ENCODE data around the gene RSBN1L.

Gene RSBN1L

GRCh38 chr7:77791336-77791735, 95.1 kb downstream of the RSBN1L start:
- Mint-ChIP-seq H3K9me3 (no peaks in the 10 kb centered on the region), H3K27ac (ENCODE audit: low read depth) (no peak overlapping the region), H3K36me3 (ENCODE audit: insufficient read depth) (peaks cover 9% of the 10 kb centered on the region), H3K4me1 (peaks cover 22% of the 10 kb centered on the region), H3K4me3 (no peak overlapping the region), H3K27me3 (no peaks in the 10 kb centered on the region)
- DNase-seq (ENCODE audit: low spot score in 2 of 2) = no peak
- ATAC-seq (replicated peaks; ENCODE audit: extremely low read depth, poor library complexity, severe bottlenecking) = no peak

DNA sequence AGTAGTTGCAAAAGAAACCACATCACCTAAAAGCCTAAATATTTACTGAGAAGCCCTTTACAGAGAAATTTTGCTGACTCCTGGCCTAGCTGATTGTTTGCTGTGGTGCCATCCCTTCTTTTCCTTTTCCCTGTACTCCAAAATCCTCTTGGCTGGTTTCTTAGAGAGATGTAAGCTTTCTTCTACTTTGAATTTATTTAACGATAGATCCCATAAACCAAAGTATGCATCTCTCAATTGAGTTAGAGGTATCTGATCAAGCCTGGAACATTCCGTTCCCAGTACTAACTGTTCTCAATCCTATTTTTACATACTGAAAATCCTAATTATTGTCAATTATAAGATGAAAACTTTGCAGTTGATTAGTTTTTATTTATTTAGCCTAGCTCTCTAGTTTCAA, 95.7 kb downstream of the RSBN1L start:
- Mint-ChIP-seq H3K9me3 (no peaks in the 10 kb centered on the region), H3K27me3 (no peaks in the 10 kb centered on the region), H3K4me3 (no peak overlapping the region), H3K36me3 (ENCODE audit: insufficient read depth) (peaks cover 8% of the 10 kb centered on the region), H3K27ac (ENCODE audit: low read depth) (no peak overlapping the region), H3K4me1 (peaks cover 27% of the 10 kb centered on the region)
- no peak for ATAC-seq (replicated peaks; ENCODE audit: extremely low read depth, poor library complexity, severe bottlenecking)
- DNase-seq (ENCODE audit: low spot score in 2 of 2) = no peak

GRCh38 chr7:77794000-77794399, 97.7 kb downstream of the RSBN1L start:
- Mint-ChIP-seq H3K27ac (ENCODE audit: low read depth) (no peak overlapping the region), H3K27me3 (no peaks in the 10 kb centered on the region), H3K9me3 (no peaks in the 10 kb centered on the region), H3K36me3 (ENCODE audit: insufficient read depth) (peaks cover 16% of the 10 kb centered on the region), H3K4me1 (peaks cover 31% of the 10 kb centered on the region), H3K4me3 (no peak overlapping the region)
- DNase-seq (ENCODE audit: low spot score in 2 of 2) (no peak), ATAC-seq (replicated peaks; ENCODE audit: extremely low read depth, poor library complexity, severe bottlenecking) (no peak)

- no peak for DNase-seq (ENCODE audit: low spot score in 2 of 2)
These were observed 99.8 kb downstream of the RSBN1L start for GRCh38 chr7:77796109-77796508.

GRCh38 chr7:77796960-77797359, 100.7 kb downstream of the RSBN1L start:
- no peaks in the 10 kb centered on the region for H3K9me3 Mint-ChIP-seq
- H3K4me1 Mint-ChIP-seq = peaks cover 46% of the 10 kb centered on the region
- peak overlapping the region; percentile 40 for H3K27ac Mint-ChIP-seq (ENCODE audit: low read depth)
- DNase-seq (ENCODE audit: low spot score in 2 of 2) = no peak
- peaks cover 16% of the 10 kb centered on the region for H3K36me3 Mint-ChIP-seq (ENCODE audit: insufficient read depth)
- no peak for ATAC-seq (replicated peaks; ENCODE audit: extremely low read depth, poor library complexity, severe bottlenecking)
- H3K27me3 Mint-ChIP-seq = no peaks in the 10 kb centered on the region
- H3K4me3 Mint-ChIP-seq = peak overlapping the region; percentile 88

More at GRCh38 chr7:77796109-77796508, 99.8 kb downstream of the RSBN1L start:
- no peak for ATAC-seq (replicated peaks; ENCODE audit: extremely low read depth, poor library complexity, severe bottlenecking)
- peak overlapping the region; percentile 40 for H3K27ac Mint-ChIP-seq (ENCODE audit: low read depth)
- H3K27me3 Mint-ChIP-seq = no peaks in the 10 kb centered on the region
- H3K4me3 Mint-ChIP-seq = peak overlapping the region; percentile 88
- peaks cover 16% of the 10 kb centered on the region for H3K36me3 Mint-ChIP-seq (ENCODE audit: insufficient read depth)
- peaks cover 42% of the 10 kb centered on the region for H3K4me1 Mint-ChIP-seq
- no peaks in the 10 kb centered on the region for H3K9me3 Mint-ChIP-seq

DNA sequence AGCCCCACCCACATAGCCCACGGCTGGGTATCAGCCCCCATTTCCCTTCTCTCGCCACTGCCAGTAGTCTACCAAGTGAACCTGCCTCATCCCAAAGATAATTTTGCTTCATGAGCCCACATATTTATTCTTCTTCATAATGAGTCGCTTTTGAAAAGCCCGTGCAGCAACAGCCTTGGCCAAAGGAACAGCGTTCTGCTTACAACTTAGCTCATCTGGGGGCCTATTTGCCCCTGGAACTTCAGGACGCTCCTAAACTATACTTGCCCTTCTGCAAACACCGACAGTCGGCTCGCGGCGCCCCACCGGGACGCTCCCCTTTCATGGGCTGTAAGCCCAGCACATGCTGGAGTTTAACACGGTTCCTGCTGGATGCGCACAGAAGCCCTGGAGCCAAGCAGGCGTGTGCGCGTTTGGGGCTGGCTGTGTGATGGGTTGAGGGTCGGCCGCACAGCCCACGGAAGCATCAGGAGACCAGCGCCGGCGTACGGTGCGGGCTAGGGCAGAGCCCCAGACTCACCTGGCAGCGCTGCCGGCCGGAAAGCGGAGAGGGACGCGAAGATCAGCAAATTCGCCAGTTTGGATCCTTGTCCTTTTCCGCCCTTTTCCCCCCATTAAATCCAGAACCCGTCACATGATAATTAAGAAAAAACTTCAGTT, 101.6 kb downstream of the RSBN1L start:
- Mint-ChIP-seq H3K9me3 (no peaks in the 10 kb centered on the region), H3K4me3 (peak overlapping the region; percentile 88), H3K27me3 (no peaks in the 10 kb centered on the region), H3K36me3 (ENCODE audit: insufficient read depth) (peaks cover 15% of the 10 kb centered on the region), H3K27ac (ENCODE audit: low read depth) (peak overlapping the region; percentile 88), H3K4me1 (peaks cover 55% of the 10 kb centered on the region)
- ATAC-seq (replicated peaks; ENCODE audit: extremely low read depth, poor library complexity, severe bottlenecking) = peak; percentile 28
- no peak for DNase-seq (ENCODE audit: low spot score in 2 of 2)

DNA sequence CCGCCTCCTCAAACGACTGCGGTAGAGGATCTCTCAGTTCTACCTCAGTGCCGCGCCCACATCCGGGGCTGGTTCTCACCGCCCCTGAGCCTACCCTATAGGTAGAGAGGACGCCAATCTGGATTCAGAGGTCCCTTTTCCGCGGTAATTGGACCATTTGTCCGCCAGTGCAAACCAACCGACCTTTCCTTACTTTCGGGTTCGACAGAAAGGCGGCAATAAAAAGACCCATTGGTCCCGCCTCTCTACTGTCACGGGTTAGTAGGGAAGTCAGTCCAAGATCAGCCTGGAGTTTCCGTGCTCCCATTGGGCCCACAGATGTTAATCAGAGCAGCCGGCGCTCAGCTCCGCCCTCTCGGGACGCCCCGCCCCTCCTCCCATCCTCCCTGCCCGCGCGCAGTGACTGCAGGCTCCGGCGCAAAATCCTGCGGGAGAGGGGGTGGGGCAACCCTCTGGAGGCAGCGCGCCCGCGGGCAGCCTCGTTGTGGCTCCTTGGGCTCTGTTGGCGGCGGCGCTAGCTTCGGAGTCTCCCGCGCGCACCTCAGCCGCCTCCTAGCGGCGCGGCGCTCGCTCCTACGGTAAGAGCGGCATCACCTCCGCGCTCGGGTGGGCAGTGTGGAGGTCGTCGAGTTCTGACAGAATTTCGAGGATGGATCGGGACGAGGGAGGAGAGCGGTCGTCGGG, 102.3 kb downstream of the RSBN1L start, which contains the start of the genes PHTF2 and TMEM60:
PHTF2 (plus strand) TSS at position 380 of the 684 bp plus-strand sequence.
TMEM60 (minus strand) TSS at position 41 of the 684 bp plus-strand sequence. CDS start 4,061 bp downstream, outside the sequence.
- DNase-seq (ENCODE audit: low spot score in 2 of 2) = peak; percentile 80 to 90
- Mint-ChIP-seq H3K9me3 (no peaks in the 10 kb centered on the region), H3K4me3 (peak within 1 kb of the TSS; percentile 88), H3K4me1 (peaks cover 62% of the 10 kb centered on the region), H3K36me3 (ENCODE audit: insufficient read depth) (peaks cover 14% of the 10 kb centered on the region), H3K27ac (ENCODE audit: low read depth) (peak within 1 kb of the TSS; percentile 88), H3K27me3 (no peaks in the 10 kb centered on the region)
- peak; percentile 96 for ATAC-seq (replicated peaks; ENCODE audit: extremely low read depth, poor library complexity, severe bottlenecking)

- Mint-ChIP-seq H3K4me3 (peak overlapping the region; percentile 88), H3K9me3 (no peaks in the 10 kb centered on the region), H3K36me3 (ENCODE audit: insufficient read depth) (peaks cover 8% of the 10 kb centered on the region), H3K27ac (ENCODE audit: low read depth) (peak overlapping the region; percentile 88), H3K4me1 (peaks cover 62% of the 10 kb centered on the region), H3K27me3 (no peaks in the 10 kb centered on the region)
- ATAC-seq (replicated peaks; ENCODE audit: extremely low read depth, poor library complexity, severe bottlenecking) = no peak
- DNase-seq (ENCODE audit: low spot score in 2 of 2) = no peak
These were observed 103.1 kb downstream of the RSBN1L start for GRCh38 chr7:77799078-77799964.

GRCh38 chr7:77800158-77800557, 103.9 kb downstream of the RSBN1L start:
- ATAC-seq (replicated peaks; ENCODE audit: extremely low read depth, poor library complexity, severe bottlenecking) (no peak), DNase-seq (ENCODE audit: low spot score in 2 of 2) (no peak)
- Mint-ChIP-seq H3K4me3 (peak overlapping the region; percentile 88), H3K36me3 (ENCODE audit: insufficient read depth) (peaks cover 8% of the 10 kb centered on the region), H3K4me1 (peaks cover 65% of the 10 kb centered on the region), H3K27ac (ENCODE audit: low read depth) (peak overlapping the region; percentile 88), H3K9me3 (no peaks in the 10 kb centered on the region), H3K27me3 (no peaks in the 10 kb centered on the region)

DNA sequence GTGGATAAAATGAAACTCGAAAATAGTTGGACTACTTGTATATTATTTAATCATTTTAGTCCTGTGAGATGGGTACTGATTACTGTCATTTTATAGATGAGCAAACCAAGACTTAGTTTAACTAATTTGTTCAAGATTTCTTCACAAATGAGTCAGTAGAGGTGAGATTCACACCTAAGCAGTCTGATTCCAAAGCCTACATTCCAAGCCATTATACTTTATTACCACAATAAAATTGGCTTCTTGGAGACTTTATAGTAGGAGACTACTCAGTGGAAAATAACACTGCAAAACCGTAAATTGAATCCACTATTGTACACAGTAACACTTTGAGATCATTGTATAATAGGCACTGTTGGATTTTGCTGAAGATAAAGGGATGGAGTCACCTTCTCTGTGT, 104.5 kb downstream of the RSBN1L start:
- no peak overlapping the region for H3K4me3 Mint-ChIP-seq

GRCh38 chr7:77802557-77803405, 106.5 kb downstream of the RSBN1L start:
- H3K36me3 Mint-ChIP-seq (ENCODE audit: insufficient read depth) = peaks cover 7% of the 10 kb centered on the region
- DNase-seq (ENCODE audit: low spot score in 2 of 2) = no peak
- ATAC-seq (replicated peaks; ENCODE audit: extremely low read depth, poor library complexity, severe bottlenecking) = no peak
- H3K27ac Mint-ChIP-seq (ENCODE audit: low read depth) = peak overlapping the region; percentile 71
- no peaks in the 10 kb centered on the region for H3K27me3 Mint-ChIP-seq
- peaks cover 63% of the 10 kb centered on the region for H3K4me1 Mint-ChIP-seq
- H3K9me3 Mint-ChIP-seq = no peaks in the 10 kb centered on the region
- H3K4me3 Mint-ChIP-seq = peak overlapping the region; percentile 42

More for the DNA sequence above, 104.5 kb downstream of the RSBN1L start:
- Mint-ChIP-seq H3K36me3 (ENCODE audit: insufficient read depth) (peaks cover 8% of the 10 kb centered on the region), H3K4me1 (peaks cover 69% of the 10 kb centered on the region), H3K9me3 (no peaks in the 10 kb centered on the region), H3K27me3 (no peaks in the 10 kb centered on the region), H3K27ac (ENCODE audit: low read depth) (no peak overlapping the region)
- ATAC-seq (replicated peaks; ENCODE audit: extremely low read depth, poor library complexity, severe bottlenecking) (no peak), DNase-seq (ENCODE audit: low spot score in 2 of 2) (no peak)

- no peak overlapping the region for H3K27ac Mint-ChIP-seq (ENCODE audit: low read depth)
- no peaks in the 10 kb centered on the region for H3K27me3 Mint-ChIP-seq
- H3K9me3 Mint-ChIP-seq = peaks cover 5% of the 10 kb centered on the region
- H3K4me3 Mint-ChIP-seq = no peak overlapping the region
- no peak for ATAC-seq (replicated peaks; ENCODE audit: extremely low read depth, poor library complexity, severe bottlenecking)
- no peak for DNase-seq (ENCODE audit: low spot score in 2 of 2)
- peaks cover 50% of the 10 kb centered on the region for H3K4me1 Mint-ChIP-seq
- H3K36me3 Mint-ChIP-seq (ENCODE audit: insufficient read depth) = no peaks in the 10 kb centered on the region
These were observed 110.2 kb downstream of the RSBN1L start for GRCh38 chr7:77806425-77806824.

Measured in central memory CD8-positive, alpha-beta T cell (primary cell).